Measurements from ENCODE around the gene RAB42. TPM values are rescaled to one million over a fixed set of nuclear protein-coding genes. Genes with fewer than 3 reads are reported as not detected.

Gene RAB42
- total and polyA plus RNA-seq, 9 of the 15 experiments (the other 6 are each of a cell fraction or from before 2014, with no cell fraction given), result 0.07 to 0.14 (median 0.12) TPM; not detected in 6

- TF ChIP-seq ADNP (tag; IDR thresholded peaks at IDR 0.05) (no peak), TFE3 (CRISPR knock-in tag; IDR thresholded peaks at IDR 0.05) (no peak), RHOXF2B (CRISPR knock-in tag; conservative IDR thresholded peaks at IDR 0.05) (no peak), TGIF2 (CRISPR knock-in tag; IDR thresholded peaks at IDR 0.05) (no peak), MTA3 (IDR thresholded peaks at IDR 0.05; ENCODE audit: borderline replicate concordance) (no peak), EGR1 (conservative IDR thresholded peaks at IDR 0.05) (no peak), CBX8 (IDR thresholded peaks at IDR 0.05; ENCODE audit: borderline replicate concordance, extremely low read depth, low read depth, low read length, poor library complexity, severe bottlenecking) (no peak), SMARCA5 (IDR thresholded peaks at IDR 0.05) (no peak), KAT7 (CRISPR knock-in tag; IDR thresholded peaks at IDR 0.05; ENCODE audit: borderline replicate concordance) (peak; percentile 38; the same call in 1 of the 2 replicates), MTF1 (CRISPR knock-in tag; IDR thresholded peaks at IDR 0.05; ENCODE audit: borderline replicate concordance) (no peak), ZNF436 (CRISPR knock-in tag; IDR thresholded peaks at IDR 0.05) (no peak), RBBP5 (IDR thresholded peaks at IDR 0.05; ENCODE audit: borderline replicate concordance, insufficient read depth, low read length, poor library complexity, severe bottlenecking) (no peak), TRIM25 (IDR thresholded peaks at IDR 0.05; ENCODE audit: borderline replicate concordance) (no peak), ZNF24 (IDR thresholded peaks at IDR 0.05) (no peak), POLR2AphosphoS5 (IDR thresholded peaks at IDR 0.05; ENCODE audit: control insufficient read depth, insufficient read depth, low read depth, low read length) (peak; percentile 90; the same call in 1 of the 2 replicates), SP2 (IDR thresholded peaks at IDR 0.05; ENCODE audit: extremely low read depth, low read depth, low read length, poor library complexity, severe bottlenecking) (no peak), POLR2B (IDR thresholded peaks at IDR 0.05; ENCODE audit: low read depth, partially characterized antibody) (peak; percentile 33), RAD21 (CRISPR knock-in tag; conservative IDR thresholded peaks at IDR 0.05 in 1 of 2, IDR thresholded peaks at IDR 0.05 in 1 of 2) (no peak), HDAC8 (tag; IDR thresholded peaks at IDR 0.05) (no peak)
- TF ChIP-seq, protein P1, sequence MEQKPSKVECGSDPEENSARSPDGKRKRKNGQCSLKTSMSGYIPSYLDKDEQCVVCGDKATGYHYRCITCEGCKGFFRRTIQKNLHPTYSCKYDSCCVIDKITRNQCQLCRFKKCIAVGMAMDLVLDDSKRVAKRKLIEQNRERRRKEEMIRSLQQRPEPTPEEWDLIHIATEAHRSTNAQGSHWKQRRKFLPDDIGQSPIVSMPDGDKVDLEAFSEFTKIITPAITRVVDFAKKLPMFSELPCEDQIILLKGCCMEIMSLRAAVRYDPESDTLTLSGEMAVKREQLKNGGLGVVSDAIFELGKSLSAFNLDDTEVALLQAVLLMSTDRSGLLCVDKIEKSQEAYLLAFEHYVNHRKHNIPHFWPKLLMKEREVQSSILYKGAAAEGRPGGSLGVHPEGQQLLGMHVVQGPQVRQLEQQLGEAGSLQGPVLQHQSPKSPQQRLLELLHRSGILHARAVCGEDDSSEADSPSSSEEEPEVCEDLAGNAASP (IDR thresholded peaks at IDR 0.05), result no peak
- TF ChIP-seq, protein P2, sequence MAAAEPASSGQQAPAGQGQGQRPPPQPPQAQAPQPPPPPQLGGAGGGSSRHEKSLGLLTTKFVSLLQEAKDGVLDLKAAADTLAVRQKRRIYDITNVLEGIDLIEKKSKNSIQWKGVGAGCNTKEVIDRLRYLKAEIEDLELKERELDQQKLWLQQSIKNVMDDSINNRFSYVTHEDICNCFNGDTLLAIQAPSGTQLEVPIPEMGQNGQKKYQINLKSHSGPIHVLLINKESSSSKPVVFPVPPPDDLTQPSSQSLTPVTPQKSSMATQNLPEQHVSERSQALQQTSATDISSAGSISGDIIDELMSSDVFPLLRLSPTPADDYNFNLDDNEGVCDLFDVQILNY (CRISPR knock-in tag; IDR thresholded peaks at IDR 0.05), result no peak
These were observed 14.1 kb upstream of the RAB42 start (continued) for GRCh38 chr1:28577738-28578536.
